HuH-7 (cell line): ENCODE results near the gene TACC2.

ENCODE experiments used
- DNase-seq: peaks from one replicate; pipeline ENCODE4 v3.0.0; 2011; ENCODE audit warnings: low spot score

Gene TACC2

DNA sequence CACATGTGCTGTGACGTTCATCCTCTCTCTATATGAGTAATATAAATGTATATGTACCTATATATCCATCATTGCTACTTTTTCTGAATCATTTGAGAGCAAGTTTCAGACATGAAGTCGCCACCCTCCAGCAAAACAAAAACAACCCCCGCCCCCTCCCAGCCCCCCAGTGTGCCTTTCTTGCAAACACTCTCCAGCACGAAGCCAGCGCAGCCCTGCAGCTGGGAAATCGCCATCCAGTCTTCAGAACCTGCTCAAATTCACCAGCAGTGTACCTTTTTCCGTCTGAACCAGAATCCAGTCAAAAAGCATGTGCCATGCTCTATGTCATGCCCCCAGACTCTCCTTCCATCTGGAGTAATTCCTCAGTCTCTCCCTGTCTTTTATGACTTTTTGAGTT, 135.8 kb downstream of the TACC2 start:
- no peak for DNase-seq

DNA sequence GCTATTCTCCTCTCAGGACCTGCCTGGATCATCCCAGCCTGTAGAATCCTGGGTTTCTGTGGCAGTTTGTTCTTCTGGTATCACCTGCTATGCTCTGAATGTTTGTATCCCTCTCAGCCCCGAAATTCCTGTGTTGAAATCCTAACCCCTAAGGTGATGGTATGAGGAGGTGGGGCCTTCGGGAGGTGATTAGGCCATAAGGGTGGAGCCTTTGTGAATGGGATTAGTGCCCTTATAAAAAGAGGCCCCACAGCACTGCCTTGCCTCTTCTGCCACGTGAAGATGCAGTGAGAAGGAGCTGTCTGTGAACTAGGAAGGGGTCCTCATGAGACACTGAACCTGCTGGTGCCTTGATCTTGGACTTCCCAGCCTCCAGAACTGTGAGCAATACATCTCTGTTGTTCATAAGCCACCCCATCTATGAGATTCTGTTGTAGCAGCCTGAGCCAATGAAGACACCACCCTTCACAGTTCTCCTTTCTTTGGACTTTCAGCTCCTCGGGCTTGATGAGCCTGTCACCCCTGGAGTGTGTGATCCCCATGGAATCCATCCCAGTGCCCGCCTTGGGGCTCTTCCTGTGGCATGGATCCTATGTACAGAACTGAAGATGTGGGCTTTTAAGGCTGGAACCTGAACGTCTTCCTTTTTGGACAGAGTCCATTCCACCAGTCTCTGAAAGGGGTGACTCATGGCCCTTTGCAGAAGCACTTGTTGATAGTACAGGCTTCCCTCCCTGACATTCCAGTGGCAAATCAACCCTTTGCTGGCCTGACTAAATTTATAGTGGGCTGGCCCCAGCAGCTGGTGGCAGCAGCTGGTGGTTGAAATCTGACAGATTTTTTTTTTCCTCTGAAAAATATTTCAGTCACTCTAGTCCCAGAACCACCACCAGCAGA, 138.0 kb downstream of the TACC2 start:
- no peak for DNase-seq

DNA sequence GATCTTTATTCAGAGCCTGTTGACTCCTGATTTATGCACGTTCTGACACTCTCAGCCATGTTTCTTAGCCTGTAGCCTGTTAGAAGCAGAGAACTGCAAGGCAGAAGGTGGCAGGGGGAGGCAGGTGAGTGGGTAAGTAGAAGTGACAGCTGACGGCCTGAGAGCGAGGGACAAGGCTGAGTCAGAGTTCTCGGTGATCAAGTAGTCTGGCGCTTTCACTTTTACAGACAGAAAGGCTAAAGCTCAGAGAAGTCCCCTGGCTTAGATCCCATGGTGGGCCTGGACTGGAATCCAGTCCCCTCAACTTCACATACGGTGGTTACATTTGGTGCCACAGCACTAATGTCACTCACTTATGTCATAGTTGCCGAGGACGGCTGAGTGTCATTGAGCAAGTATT, 139.0 kb downstream of the TACC2 start:
- DNase-seq, result no peak

DNA sequence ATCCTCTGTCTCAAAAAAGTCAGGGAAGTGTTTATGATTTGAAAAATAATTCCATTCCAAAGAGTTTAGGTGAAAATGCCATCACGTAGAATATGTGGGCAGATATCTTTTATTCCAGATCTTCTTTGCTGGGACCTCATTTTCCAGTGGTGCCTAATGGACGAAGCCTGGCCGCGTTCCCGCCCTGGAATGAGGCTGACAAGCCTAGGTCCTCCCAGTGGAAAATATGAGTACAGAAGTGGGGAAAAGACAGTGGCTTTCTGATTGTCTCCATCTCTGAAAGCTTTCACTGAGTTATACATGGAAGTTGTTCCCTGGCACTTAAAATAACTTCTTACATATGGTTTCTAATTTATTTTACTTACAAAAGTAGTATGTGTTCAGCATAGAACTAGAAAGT, 139.4 kb downstream of the TACC2 start:
- no peak for DNase-seq

DNA sequence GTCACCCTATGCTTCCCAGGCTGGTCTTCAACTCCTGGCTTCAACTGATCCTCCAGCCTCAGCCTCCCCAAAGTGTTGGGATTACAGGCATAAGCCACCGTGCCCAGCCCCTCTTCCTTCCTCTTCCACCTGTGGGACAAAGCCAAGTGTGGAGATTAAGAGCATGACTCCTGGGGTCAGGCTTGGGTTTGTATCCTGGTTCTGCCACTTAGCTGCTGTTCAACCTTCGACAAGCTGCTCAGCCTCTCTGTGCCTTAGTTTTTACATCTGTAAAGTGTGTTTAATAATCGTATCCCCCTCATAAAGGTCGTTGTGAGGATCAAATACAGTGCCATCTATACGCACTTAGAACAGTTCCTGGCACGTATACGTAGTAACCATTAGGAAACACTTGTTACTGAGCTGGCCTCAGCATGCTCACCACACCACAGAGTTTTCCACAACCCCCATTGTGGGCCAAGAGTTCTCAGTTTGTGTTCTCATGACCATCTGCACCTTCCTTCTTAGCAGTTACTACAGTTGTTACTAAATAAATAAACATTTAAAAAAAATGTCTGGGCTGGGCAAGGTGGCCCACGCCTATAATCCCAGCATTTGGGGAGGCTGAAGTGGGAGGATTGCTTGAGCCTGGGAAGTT, 141.6 kb downstream of the TACC2 start:
- no peak for DNase-seq

DNA sequence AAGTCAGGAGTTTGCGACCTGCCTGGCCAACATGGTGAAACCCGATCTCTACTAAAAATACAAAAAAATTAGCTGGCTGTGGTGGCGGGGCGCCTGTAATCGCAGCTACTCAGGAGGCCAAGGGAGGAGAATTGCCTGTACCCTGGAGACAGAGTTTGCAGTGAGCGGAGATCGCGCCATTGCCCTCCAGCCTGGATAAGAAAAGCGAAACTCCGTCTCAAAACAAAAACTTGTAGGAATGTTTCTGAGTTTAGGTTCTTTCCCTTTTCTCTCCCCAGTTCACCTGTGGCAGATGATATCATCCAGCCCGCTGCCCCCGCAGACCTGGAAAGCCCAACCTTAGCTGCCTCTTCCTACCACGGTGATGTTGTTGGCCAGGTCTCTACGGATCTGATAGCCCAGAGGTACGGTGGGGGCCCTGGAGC, 143.4 kb downstream of the TACC2 start:
- no peak for DNase-seq

DNA sequence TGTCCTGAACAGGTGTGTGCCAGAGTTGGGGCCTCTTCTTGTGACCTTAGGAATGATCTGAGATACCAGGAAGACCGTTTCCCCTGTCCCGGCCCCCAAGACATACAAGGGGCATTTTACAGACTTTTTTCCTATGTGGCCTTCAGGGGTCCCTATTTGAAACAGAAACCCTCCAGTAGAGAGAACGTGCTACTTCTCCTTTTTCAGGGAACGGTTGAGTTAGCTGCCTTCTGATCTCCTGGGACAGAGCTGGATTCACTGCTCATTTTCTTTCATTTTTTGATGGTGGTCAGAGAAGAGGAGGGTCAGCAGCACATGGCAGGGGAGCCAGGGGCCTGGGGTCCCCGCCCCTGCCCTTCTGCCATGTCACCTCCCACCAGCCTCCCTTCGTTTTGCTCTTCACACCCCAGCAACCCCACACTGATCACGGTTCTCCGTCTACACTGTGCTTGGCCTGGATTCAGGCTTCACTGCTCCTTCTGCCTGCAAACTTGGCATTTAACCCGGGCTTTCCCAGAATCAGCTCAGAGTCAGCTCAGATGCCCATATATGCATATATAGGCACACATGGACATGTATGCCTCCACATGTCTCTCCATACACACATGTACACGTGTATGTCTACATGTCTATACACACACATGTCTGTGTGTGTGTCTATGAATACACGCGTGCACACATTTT, 144.1 kb downstream of the TACC2 start:
- DNase-seq, result no peak

DNA sequence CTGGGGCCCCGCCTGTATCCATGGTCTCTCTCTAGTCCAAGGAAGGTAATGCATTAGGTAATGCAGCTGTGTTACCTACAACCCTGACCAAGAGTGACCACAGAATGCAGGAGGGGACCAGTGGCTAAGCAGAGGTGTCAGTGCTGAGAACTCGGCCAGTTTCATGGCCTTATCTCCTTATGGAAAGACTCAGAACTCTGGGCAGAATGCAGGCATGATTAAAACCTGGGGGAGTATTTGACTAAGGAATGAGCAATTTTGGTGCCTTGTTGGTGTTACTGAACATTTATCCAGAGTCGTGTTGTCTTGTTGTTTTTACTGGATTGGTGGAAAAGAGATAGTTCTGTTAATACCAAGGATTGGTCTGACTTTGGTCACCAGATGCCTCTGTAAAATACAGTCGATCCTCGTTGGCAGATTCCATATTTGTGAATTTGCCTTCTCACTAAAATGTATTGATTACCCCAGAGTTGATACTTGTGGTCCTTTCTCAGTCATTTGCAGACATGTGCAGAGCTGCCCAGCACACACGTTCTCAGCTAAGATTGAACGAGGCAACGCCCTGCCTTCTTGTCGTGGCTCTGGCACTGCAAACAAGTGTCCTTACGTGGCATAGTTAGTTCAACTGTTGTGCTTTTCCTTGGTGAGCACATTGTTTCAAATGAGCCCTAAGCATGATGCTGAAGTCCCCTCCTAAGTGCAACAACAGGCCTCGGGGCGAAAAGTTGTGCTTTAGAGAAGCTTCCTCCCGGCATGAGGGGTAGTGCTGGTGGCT, 146.5 kb downstream of the TACC2 start:
- DNase-seq, result no peak

DNA sequence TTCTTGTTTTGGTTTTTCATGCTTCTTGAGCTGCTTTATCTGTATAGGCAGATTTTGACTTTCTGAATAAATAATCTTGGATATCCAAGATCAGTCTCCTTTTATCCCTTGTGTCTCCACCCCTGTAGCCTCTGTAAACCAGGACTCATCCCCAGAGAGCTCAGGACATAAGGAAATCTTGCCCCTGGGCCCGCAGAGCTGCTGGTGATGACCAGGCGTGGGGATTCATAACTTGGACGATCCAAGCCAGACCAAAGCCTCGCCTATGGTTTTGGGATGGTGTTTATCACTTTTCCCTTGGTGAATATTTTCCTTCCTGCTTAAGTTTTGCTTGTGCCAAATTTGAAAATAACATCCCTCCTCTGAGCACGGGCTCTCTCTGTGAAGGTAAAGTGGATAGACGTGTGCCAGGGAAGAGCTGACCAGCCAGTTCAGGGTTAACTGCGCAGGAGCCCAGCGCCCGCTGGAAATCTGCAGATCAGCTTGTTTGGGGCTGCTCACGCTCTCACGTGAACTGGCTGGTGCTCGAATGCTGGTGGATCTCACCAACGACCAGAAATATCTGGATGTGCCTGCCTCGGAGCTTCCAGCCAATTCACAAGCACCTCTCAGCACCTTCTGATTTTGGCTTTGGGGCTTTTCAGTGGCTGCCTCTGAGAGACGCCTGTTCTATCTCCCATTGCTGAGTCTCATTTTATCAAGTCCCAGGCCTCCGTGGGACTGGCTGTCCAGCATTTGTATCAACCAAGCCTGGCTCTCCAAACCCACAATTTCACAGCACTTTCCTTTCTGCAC, 150.1 kb downstream of the TACC2 start:
- DNase-seq, result no peak

DNA sequence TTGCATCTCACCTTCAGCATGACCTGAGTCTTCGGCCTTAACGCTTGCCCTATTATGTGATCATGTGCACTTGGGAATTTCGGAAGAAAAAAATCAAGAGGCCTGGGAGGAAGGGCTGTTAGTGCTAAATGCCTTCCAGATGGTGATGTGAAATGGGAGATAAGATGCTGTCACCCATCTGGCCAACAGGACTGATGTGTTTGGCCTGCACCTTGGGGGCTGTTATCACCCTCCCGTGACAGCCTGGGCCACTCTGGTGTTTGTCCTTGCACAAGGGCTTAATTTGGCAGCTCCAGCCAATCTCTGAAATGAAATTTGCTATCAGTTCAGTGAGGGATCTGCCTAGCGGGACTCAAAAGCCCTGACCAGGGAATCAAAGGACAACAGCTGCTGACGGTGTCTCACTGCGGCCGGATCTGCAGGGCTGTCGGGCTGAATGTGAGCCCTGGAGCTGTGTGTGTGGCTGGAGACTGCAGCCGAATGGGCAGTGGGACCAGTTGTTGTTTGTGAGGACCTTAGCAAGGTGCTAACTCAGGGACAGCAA, 150.7 kb downstream of the TACC2 start:
- DNase-seq, result no peak

DNA sequence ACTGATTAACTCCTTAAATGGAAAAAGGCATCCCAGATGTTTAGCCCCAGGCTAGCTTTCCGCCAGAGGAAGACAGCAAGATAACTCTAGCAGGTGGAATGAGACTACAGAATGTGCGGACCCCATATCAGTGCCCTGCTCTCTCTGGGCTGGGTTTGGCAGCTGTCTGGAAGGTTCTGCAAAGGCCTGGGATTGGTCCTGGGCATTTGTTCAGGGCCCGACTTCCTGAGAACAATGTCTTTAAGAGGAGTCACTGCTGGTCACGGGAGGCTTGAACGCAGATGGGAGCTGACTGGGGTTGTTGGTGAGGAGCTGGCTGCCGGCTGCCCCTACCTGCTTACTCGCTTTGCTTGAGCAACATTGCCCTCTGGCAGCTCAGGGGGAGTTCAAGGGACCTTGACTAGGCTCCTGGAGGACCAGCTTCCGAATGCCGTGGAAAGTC, 151.5 kb downstream of the TACC2 start:
- DNase-seq, result no peak

DNA sequence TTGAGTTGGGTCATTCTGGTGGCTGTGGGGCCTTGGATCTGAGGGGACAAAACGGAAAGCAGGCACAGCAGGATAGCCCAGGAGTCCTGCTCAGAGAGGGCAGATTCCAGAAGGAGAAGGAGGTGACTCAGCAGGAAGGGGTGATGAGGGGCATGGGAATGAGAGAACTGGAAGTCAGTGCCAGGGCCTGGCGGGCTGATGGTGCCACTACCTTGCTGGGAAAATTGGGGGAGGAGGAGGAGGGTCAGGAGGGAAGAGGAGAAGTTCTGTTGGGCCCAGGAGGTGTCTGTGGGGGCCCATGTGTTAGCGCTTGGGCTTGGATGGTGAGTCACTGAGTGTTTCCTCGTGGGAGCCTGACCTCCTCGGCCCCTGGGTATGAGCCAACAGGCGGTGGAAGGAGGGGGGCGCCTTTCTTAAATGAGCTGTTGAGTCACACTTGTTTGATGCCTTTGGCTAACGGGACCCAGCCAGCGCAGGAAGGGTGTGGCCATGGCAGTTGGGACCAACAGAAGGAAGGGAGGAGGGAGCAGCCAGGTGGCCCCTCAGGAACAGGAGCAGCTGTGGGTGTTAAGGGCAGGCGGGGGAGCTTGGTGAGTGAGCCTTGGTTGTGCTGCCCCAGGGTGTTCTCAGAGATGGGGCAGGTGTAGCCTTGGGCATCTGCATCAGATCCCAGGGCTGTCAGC, 152.1 kb downstream of the TACC2 start:
- DNase-seq, result no peak

DNA sequence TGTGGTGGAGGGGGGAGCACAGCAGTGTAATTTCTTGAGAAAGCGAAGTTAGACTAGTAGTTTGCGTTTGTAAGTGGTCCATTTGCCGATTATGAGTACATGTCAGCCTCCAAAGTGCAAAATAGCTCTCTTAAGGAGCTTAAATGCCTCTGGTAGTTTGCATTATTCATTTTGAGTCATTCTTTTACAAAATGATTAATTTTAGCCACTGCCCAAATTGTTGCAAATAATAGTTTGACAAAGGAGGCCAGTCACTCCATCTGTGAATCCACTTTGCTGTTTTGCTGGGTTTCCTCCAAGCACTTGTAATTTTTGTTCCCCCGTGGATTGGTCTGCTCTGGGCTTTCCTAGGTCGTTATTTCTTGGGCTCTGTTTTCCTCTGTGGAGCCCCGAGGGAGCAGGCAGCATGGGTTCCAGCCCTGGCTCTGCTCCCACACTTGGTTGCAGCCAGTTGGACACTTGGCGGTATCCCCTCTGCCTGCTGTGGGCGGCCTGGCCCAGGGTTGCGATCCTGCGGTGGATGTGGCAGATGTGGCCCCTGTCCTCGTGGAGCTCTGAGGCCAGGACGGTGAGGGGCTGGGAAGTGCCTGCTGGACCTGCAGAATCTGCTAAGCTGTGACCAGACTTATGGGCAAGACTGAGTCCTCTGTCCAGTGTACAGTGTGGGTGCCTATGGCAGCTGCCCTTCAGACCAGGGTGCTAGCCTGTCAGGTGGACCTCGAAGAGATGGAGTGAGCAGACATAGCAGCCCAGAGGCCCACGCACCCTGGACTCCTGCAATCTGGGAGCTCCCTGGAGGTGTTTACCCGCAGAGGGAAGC, 153.1 kb downstream of the TACC2 start:
- DNase-seq, result no peak

DNA sequence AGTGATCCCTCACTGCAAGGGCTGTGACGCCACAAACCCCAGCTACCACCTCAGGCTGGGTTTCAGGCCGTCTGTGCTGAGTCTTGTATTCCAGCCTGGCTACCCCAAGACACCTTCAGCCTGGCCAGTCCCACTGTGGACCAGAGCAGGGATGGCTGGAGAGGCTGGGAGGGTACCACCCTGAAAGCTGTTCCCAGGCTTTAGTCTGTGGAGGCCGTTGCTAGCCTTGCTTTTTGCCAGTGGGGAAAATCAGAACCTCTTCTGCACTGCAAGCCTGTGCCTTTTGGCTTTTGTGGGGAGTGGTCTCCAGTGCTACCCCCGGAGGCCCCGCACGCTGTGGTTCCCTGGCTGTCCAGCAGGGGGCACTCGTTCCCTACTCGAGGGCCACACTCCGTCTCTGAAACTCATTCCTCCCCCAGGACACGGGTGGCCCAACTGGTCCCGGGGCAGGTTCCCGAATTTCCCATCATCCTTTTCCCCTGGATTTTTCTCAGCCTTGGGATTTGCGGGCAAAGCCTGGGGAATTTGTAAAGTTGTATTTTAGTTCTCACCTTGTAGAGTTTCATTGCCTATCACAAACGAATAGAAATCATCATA, 153.8 kb downstream of the TACC2 start:
- DNase-seq, result peak; percentile 72

DNA sequence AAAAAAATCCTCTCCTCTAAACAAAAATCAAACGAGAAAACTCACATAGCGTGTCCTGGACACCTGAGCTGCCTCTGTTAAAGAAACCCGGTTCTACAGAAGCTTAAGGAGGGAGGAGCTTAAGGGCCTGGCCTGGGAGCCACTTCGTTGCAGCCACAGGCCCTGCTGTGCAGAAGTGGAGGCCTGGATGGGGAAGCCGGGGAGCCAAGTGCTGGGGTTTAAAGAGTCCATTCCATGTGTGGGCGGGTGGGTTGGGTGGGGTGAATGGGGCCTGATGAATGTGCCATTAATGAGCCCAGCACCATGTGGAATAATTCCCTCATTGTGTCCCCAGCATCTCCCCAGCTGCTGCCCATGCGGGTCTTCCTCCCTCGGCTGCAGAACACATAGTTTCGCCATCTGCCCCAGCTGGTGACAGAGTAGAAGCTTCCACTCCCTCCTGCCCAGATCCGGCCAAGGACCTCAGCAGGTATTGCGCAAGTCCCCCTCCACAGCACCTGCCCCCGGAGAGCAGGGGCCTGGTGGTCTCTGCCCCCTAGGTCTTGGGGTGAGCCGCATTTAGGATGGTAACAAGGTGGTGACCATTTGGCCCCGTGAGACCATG, 154.4 kb downstream of the TACC2 start:
- no peak for DNase-seq

DNA sequence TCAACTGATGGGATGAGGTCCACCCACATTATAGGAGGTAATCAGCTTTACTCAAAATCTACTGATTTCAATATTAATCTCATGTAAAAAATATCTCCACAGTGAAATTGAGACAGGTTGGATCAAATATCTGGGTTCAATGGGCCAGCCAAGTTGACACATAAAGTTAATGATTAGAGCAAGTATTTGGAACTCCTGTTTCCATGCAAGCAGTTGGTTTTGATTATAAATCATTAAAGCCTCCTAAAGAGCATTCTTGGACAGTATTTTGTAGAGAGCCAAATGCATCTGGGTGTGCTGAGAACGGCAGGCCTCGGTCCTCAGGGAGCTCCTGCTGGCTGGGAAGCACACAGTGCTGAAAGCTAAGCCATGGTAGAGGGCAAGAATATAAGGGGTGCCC, 155.2 kb downstream of the TACC2 start:
- no peak for DNase-seq

DNA sequence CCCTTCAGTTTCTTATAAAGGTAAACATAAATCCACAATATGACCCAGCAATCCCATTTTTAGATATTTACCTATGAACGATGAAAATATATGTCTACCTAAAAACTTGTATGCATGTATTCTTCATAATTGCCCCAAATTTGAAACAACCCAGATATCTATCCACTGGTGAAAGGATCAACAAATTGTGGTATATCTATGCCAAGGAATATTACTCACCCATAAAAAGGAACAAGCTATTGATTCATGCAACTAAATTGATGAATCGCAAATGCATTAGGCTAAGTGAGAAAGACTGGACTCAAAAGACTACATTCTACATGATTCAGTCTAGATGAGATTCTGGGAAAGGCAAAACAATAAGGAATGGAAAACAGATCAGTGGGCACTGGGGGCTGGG, 156.2 kb downstream of the TACC2 start:
- DNase-seq, result no peak

DNA sequence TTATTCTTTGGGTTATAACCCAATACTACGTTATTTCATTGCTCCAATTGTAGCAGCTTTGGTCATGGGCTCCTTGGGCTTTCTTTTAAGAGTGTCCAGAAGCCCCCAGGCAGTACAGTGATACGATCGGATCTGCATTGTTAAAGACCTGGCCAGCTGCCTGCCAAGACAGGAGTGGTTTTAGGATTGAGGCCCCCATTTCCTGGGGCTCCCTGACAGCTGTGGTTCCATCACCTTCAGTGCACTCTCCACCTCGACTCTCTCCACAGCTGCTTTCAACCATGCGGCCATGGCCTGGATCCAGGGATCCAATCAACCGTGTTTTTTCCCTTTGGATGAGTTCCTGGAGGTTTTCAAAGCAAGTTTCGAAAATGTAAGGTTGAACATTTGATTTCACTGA, 158.7 kb downstream of the TACC2 start:
- DNase-seq, result no peak
